H1 (cell line): Measurements from ENCODE around the gene LGALS12. TPM values are rescaled to one million over a fixed set of nuclear protein-coding genes. Genes with fewer than 3 reads are reported as not detected.

Experiments used
- CTCF ChIA-PET: fragments of 300-600 bp; sonication (Branson Sonifier 250); formaldehyde crosslinking; loops from one replicate; lab custom pipeline; 2021; ENCODE audit not compliant: partially characterized antibody; lab: Charles Lee
- POLR2A ChIA-PET: fragments of 300-600 bp; sonication (Branson Sonifier 250); formaldehyde crosslinking; loops from one replicate; lab custom pipeline; 2021; ENCODE audit warnings: inconsistent platforms; ENCODE audit not compliant: partially characterized antibody; lab: Charles Lee
- DNase-seq, 2 experiments: peaks; one replicate each; pipeline versions ENCODE4 v3.0.0 to v3.0.0-alpha.2; 2010 to 2022; ENCODE audit warnings: low spot score in 2 of 2, low read depth in 1 of 2, mixed read lengths in 1 of 2
- FAIRE-seq: peaks from 2 replicates; lab custom pipeline; 2011; peaks lifted over from hg19 to GRCh38; lab: Jason Lieb, UNC
- H2AFZ ChIP-seq: 2 replicates; pipeline ENCODE4 v1.8.1; 2012; ENCODE audit warnings: low read length, inconsistent platforms
- H2AK5ac ChIP-seq: 2 replicates; pipeline ENCODE4 v1.6.1; 2013; ENCODE audit warnings: low read depth, low read length
- H2BK120ac ChIP-seq: replicated peaks from 2 replicates; pipeline ENCODE3; 2013; ENCODE audit warnings: low read depth, low read length, inconsistent platforms
- H2BK12ac ChIP-seq: 2 replicates; pipeline ENCODE4 v1.6.1; 2013; ENCODE audit warnings: low read depth, low read length
- H2BK15ac ChIP-seq: 2 replicates; pipeline ENCODE4 v1.6.1; 2013; ENCODE audit warnings: low read length
- H2BK20ac ChIP-seq: 2 replicates; pipeline ENCODE4 v1.6.1; 2013; ENCODE audit warnings: low read length
- H2BK5ac ChIP-seq: 2 replicates; pipeline ENCODE4 v1.6.1; 2013; ENCODE audit warnings: low read depth, low read length
- H3K14ac ChIP-seq: 2 replicates; pipeline ENCODE4 v1.6.1; 2013; ENCODE audit warnings: inconsistent platforms; ENCODE audit not compliant: insufficient read length
- H3K18ac ChIP-seq: 2 replicates; pipeline ENCODE4 v1.6.1; 2013; ENCODE audit warnings: low read length; ENCODE audit errors: extremely low read depth
- H3K23ac ChIP-seq: 2 replicates; pipeline ENCODE4 v1.6.1; 2013; ENCODE audit warnings: inconsistent platforms; ENCODE audit not compliant: insufficient read length
- H3K23me2 ChIP-seq: 2 replicates; pipeline ENCODE4 v1.6.1; 2013; ENCODE audit warnings: low read depth, low read length
- H3K27ac ChIP-seq: 2 replicates; pipeline ENCODE4 v1.6.1; 2011; ENCODE audit warnings: low read depth, low read length, inconsistent platforms
- H3K27me3 ChIP-seq, 4 experiments: replicated peaks in 1 of 4; 1 replicate in 1 of 4; 2 replicates in 3 of 4; pipeline versions ENCODE4 v1.6.1 to v1.8.1; 2011 to 2013; ENCODE audit warnings: low read length in 3 of 4, mild to moderate bottlenecking in 3 of 4, inconsistent platforms in 2 of 4, mixed read lengths in 2 of 4, moderate library complexity in 1 of 4; ENCODE audit not compliant: control insufficient read depth in 3 of 4, insufficient read depth in 3 of 4; ENCODE audit errors: extremely low read depth in 1 of 4
- H3K36me3 ChIP-seq, 4 experiments: 2 replicates each; pipeline versions ENCODE4 v1.6.1 to v1.8.1; 2011 to 2013; ENCODE audit warnings: mild to moderate bottlenecking in 4 of 4, low read length in 3 of 4, moderate library complexity in 2 of 4, control low read depth in 1 of 4, inconsistent platforms in 1 of 4; ENCODE audit not compliant: insufficient read depth in 4 of 4, control insufficient read depth in 2 of 4
- H3K4ac ChIP-seq: replicated peaks from 2 replicates; pipeline ENCODE3; 2013; ENCODE audit warnings: low read length, low read depth, mixed read lengths, inconsistent platforms; ENCODE audit not compliant: insufficient read length
- H3K4me1 ChIP-seq, 4 experiments: replicated peaks in 1 of 4; 1 replicate in 1 of 4; 2 replicates in 3 of 4; pipeline versions ENCODE4 v1.6.1 to v1.8.1; 2011 to 2013; ENCODE audit warnings: low read length in 3 of 4, inconsistent platforms in 2 of 4, mixed read lengths in 1 of 4; ENCODE audit not compliant: insufficient read depth in 4 of 4, control insufficient read depth in 3 of 4
- H3K4me2 ChIP-seq, 2 experiments: 2 replicates each; pipeline versions ENCODE4 v1.6.1 to v1.8.1; 2011 to 2013; ENCODE audit warnings: low read depth in 2 of 2, low read length in 2 of 2, control low read depth in 1 of 2, inconsistent platforms in 1 of 2, mild to moderate bottlenecking in 1 of 2; ENCODE audit not compliant: insufficient read depth in 1 of 2
- H3K4me3 ChIP-seq, 4 experiments: fragments of 200-600, 300-600 bp in 1 of 4; sonication (generic), shearing (Covaris generic), sonication (Bioruptor Twin) in 1 of 4; 2 replicates each; pipeline versions ENCODE4 v1.5.1 to v1.8.1; 2011 to 2016; ENCODE audit warnings: low read length in 4 of 4, low read depth in 3 of 4, control low read depth in 2 of 4, inconsistent platforms in 2 of 4, mild to moderate bottlenecking in 2 of 4, mixed read lengths in 1 of 4, moderate library complexity in 1 of 4; ENCODE audit not compliant: insufficient read depth in 2 of 4; ENCODE audit errors: extremely low read depth in 1 of 4
- H3K56ac ChIP-seq: replicated peaks from 2 replicates; pipeline ENCODE3; 2013; ENCODE audit warnings: low read depth, mild to moderate bottlenecking, mixed read lengths, low read length, inconsistent platforms; ENCODE audit not compliant: insufficient read length
- H3K79me1 ChIP-seq: 2 replicates; pipeline ENCODE4 v1.6.1; 2013; ENCODE audit warnings: low read depth, low read length, control low read depth
- H3K79me2 ChIP-seq, 2 experiments: 2 replicates each; pipeline versions ENCODE4 v1.6.1 to v1.8.1; 2012 to 2013; ENCODE audit warnings: low read length in 2 of 2, mild to moderate bottlenecking in 2 of 2, inconsistent platforms in 1 of 2; ENCODE audit not compliant: insufficient read depth in 2 of 2, control insufficient read depth in 1 of 2
- H3K9ac ChIP-seq, 4 experiments: replicated peaks in 1 of 4; 1 replicate in 1 of 4; 2 replicates in 3 of 4; pipeline versions ENCODE4 v1.6.1 to v1.8.1; 2011 to 2013; ENCODE audit warnings: low read depth in 3 of 4, low read length in 3 of 4, control low read depth in 2 of 4, mild to moderate bottlenecking in 2 of 4, moderate library complexity in 2 of 4, inconsistent platforms in 1 of 4; ENCODE audit errors: extremely low read depth in 1 of 4
- H3K9me3 ChIP-seq, 2 experiments: 2 replicates each; pipeline versions ENCODE4 v1.6.1 to v1.8.1; 2012 to 2013; ENCODE audit warnings: mild to moderate bottlenecking in 2 of 2, moderate library complexity in 2 of 2, control low read depth in 1 of 2, inconsistent platforms in 1 of 2, low read depth in 1 of 2, low read length in 1 of 2, mixed read lengths in 1 of 2; ENCODE audit not compliant: insufficient read depth in 2 of 2
- H4K20me1 ChIP-seq, 2 experiments: replicated peaks in 1 of 2; 2 replicates each; pipeline versions ENCODE3 to v1.8.1; 2011 to 2013; ENCODE audit warnings: inconsistent platforms in 2 of 2, low read length in 2 of 2, mild to moderate bottlenecking in 1 of 2; ENCODE audit not compliant: insufficient read depth in 2 of 2, control insufficient read depth in 1 of 2
- H4K5ac ChIP-seq: 2 replicates; pipeline ENCODE4 v1.6.1; 2013; ENCODE audit warnings: low read length, low read depth, mixed read lengths, inconsistent platforms; ENCODE audit not compliant: insufficient read length
- H4K8ac ChIP-seq: 2 replicates; pipeline ENCODE4 v1.8.0; 2013; ENCODE audit warnings: mild to moderate bottlenecking, moderate library complexity, low read length, inconsistent platforms; ENCODE audit not compliant: insufficient read depth; ENCODE audit errors: extremely low read depth
- H4K91ac ChIP-seq: replicated peaks from 2 replicates; pipeline ENCODE3; 2013; ENCODE audit warnings: low read length, mixed read lengths, inconsistent platforms; ENCODE audit not compliant: insufficient read length
- CHD2 ChIP-seq: IDR thresholded peaks from 2 replicates; pipeline ENCODE4 v1.6.1; 2012; ENCODE audit warnings: low read length, improper control_type of control experiment
- EP300 ChIP-seq, 2 experiments: IDR thresholded peaks; 1 replicate in 1 of 2; 2 replicates in 1 of 2; pipeline ENCODE4 v1.6.1; 2011 to 2012; ENCODE audit warnings: low read depth in 2 of 2, low read length in 2 of 2, mild to moderate bottlenecking in 2 of 2, borderline replicate concordance in 1 of 2, inconsistent platforms in 1 of 2, moderate library complexity in 1 of 2
- RBBP5 ChIP-seq: IDR thresholded peaks from 2 replicates; pipeline ENCODE4 v1.7.1; 2012; ENCODE audit warnings: low read depth, mild to moderate bottlenecking, inconsistent platforms, low read length, moderate library complexity, borderline replicate concordance
- TBP ChIP-seq: IDR thresholded peaks from 2 replicates; pipeline ENCODE4 v1.6.1; 2011; ENCODE audit warnings: low read depth, low read length, improper control_type of control experiment
- WGBS, 2 experiments: shearing (Covaris generic) in 1 of 2; methylation state at CpG; one replicate each; pipeline versions ENCODE4 v1.1.6 to v1.1.7; 2013 to 2015; ENCODE audit warnings: low lambda C conversion rate in 2 of 2, mixed read lengths in 2 of 2, inconsistent platforms in 1 of 2, low coverage in 1 of 2, missing lambda C conversion rate in 1 of 2; ENCODE audit not compliant: insufficient replicate concordance in 2 of 2, insufficient coverage in 1 of 2, insufficient read length in 1 of 2; ENCODE audit errors: extremely low coverage in 1 of 2, missing lambda C conversion rate in 1 of 2; 5-methylcytosine and 5-hydroxymethylcytosine counted together
- polyA plus RNA-seq, 7 experiments: library from polyadenylated mRNA; depleted of rRNA in 3 of 7; stranded (reverse) in 5 of 7; unstranded in 2 of 7; fragments of >200 nt in 5 of 7; fragments of 200-250 nt in 2 of 7; gene quantifications; 1 replicate in 5 of 7; 2 replicates in 1 of 7; 4 replicates in 1 of 7; pipeline versions ENCODE4 v1.2.1 to v1.2.3, GENCODE V29; 2011 to 2013; ENCODE audit warnings: missing spikeins in 2 of 7, mixed read lengths in 2 of 7
- total RNA-seq: library from RNA; stranded (reverse); fragmentation: NEBNext Ultra II Directional; extraction: Animal tissue kit (Norgen Biotek cat#: 25700); gene quantifications from 2 replicates; pipeline ENCODE4 v1.2.1, GENCODE V29; 2021

The LGALS12 gene
- total and polyA plus RNA-seq, 2 of the 8 experiments (the other 6 are each of a cell fraction or from before 2014, with no cell fraction given) = 1.6 to 2.9 TPM

DNA sequence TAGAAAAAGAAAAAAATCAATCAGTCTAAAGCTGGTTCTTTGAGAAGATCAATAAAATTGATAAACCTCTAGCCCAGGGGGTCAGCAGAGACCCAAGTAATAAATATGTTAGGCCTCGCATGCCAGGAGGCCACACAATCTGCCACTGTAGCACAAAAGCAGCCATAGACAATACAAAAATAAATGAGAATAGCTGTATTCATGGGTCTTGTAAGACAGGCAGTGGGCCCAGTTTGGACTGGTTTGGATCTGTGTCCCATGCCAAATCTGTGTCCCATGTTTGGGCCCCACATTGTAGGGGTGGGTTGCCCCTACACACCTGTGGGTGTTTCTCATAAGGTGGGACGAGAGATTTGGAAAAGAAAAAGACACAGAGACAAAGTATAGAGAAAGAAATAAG is 24.1 kb downstream of the LGALS12 start:
- H3K56ac ChIP-seq = peak overlapping the region; percentile 59
- H3K9ac ChIP-seq = peak overlapping the region in 2 of 4 experiments; percentile 44 to 65; a peak in 4 of 7 replicates
- peak overlapping the region; percentile 82 for H2BK20ac ChIP-seq
- H3K4ac ChIP-seq = peak overlapping the region; percentile 94
- H3K9me3 ChIP-seq = no peaks in the 10 kb centered on the region; a peak in 1 of 4 replicates
- CTCF ChIA-PET = interaction anchor here (0.6 to 1.8 kb wide), 3 partner anchors 18 to 109 kb away, joined by 3 to 10 read pairs (median 4); no protein-coding TSS in a partner anchor
- peak overlapping the region; percentile 99 for H4K91ac ChIP-seq
- H3K4me2 ChIP-seq = peak overlapping the region; percentile 54 to 56
- H3K79me1 ChIP-seq = no peaks in the 10 kb centered on the region
- H4K5ac ChIP-seq = peak overlapping the region; percentile 94
- H2BK15ac ChIP-seq = no peak overlapping the region
- H2BK12ac ChIP-seq = peak overlapping the region; percentile 80; the same call in 1 of the 2 replicates
- H2AK5ac ChIP-seq = peak overlapping the region; percentile 93; the same call in 1 of the 2 replicates
- peak overlapping the region in 3 of 4 experiments; percentile 11 to 37 (median 22); a peak in 4 of 8 replicates for H3K4me3 ChIP-seq
- H4K8ac ChIP-seq = peak overlapping the region; percentile 85; the same call in 1 of the 2 replicates
- no peak overlapping the region for H3K14ac ChIP-seq
- H3K4me1 ChIP-seq = peaks cover 16 to 31% (median 30%) of the 10 kb centered on the region in 4 experiments; a peak in 6 of 7 replicates
- POLR2A ChIA-PET = interaction anchor here (0.6 to 2.2 kb wide), 12 partner anchors 8 to 689 kb away, joined by 3 to 17 read pairs (median 4); partner anchors contain the start of genes ATL3, LGALS12 and PLAAT5
- H3K79me2 ChIP-seq = no peaks in the 10 kb centered on the region
- no peaks in the 10 kb centered on the region for H3K27me3 ChIP-seq
- H3K23ac ChIP-seq = no peak overlapping the region
- no peak for DNase-seq
- peak overlapping the region; percentile 99 for H2BK120ac ChIP-seq
- H3K23me2 ChIP-seq = no peaks in the 10 kb centered on the region; the same call in 1 of the 2 replicates
- TF ChIP-seq EP300 (IDR thresholded peaks at IDR 0.05; ENCODE audit: borderline replicate concordance in 1 of 2, low read depth in 2 of 2, low read length in 2 of 2) (no peak), CHD2 (no peak), RBBP5 (no peak), TBP (no peak)
- no peaks in the 10 kb centered on the region for H4K20me1 ChIP-seq
- peak overlapping the region; percentile 58 for H2BK5ac ChIP-seq
- no peak for FAIRE-seq
- H2AFZ ChIP-seq = no peak overlapping the region
- peak overlapping the region; percentile 89 for H3K27ac ChIP-seq
- H3K18ac ChIP-seq = peak overlapping the region; percentile 90
- 29% methylated on average over 2 of the region's 2 CpGs; no CpG with 5 or more reads in 1 of the 2 experiments for WGBS, 2 experiments
- H3K36me3 ChIP-seq = no peaks in the 10 kb centered on the region
